WTC11 (cell line): Measurements from ENCODE around the gene HOXB5. TPM values are rescaled to one million over a fixed set of nuclear protein-coding genes. Genes with fewer than 3 reads are reported as not detected.

Source experiments
- ATAC-seq: fragments of 200-7000 bp; cut with Tn5 transposase; 2 replicates; pipeline ENCODE4 v1.10.0; 2021; ENCODE audit warnings: mild to moderate bottlenecking, moderate library complexity
- CTCF ChIA-PET: fragments of 300-600 bp; sonication (Branson Sonifier 250); formaldehyde crosslinking; loops from one replicate; lab custom pipeline; 2021; ENCODE audit warnings: antibody characterized with exemption; lab: Charles Lee
- POLR2A ChIA-PET: fragments of 350-600 bp; sonication (Branson Sonifier 250); formaldehyde crosslinking; loops from one replicate; lab custom pipeline; 2021; ENCODE audit warnings: antibody characterized with exemption; lab: Charles Lee
- DNase-seq: peaks from one replicate; pipeline ENCODE4 v3.0.0; 2021; ENCODE audit warnings: low spot score
- H3K27ac Mint-ChIP-seq: 2 replicates; pipeline ENCODE4 v1.8.0; 2021; ENCODE audit warnings: mixed read lengths
- H3K27me3 Mint-ChIP-seq: 2 replicates; pipeline ENCODE4 v1.8.0; 2021; ENCODE audit warnings: low read depth, mild to moderate bottlenecking, moderate library complexity, mixed read lengths
- H3K36me3 Mint-ChIP-seq: 2 replicates; pipeline ENCODE4 v1.8.0; 2021; ENCODE audit warnings: mixed read lengths
- H3K4me1 Mint-ChIP-seq: 2 replicates; pipeline ENCODE4 v1.8.0; 2022; ENCODE audit warnings: mixed read lengths
- H3K4me3 Mint-ChIP-seq: 2 replicates; pipeline ENCODE4 v1.8.0; 2021; ENCODE audit warnings: mild to moderate bottlenecking, moderate library complexity, mixed read lengths
- H3K9me3 Mint-ChIP-seq: 2 replicates; pipeline ENCODE4 v1.8.0; 2021; ENCODE audit warnings: mixed read lengths
- CBFB ChIP-seq: sonication (generic); formaldehyde crosslinking; IDR thresholded peaks from 2 replicates; pipeline ENCODE4 v1.8.1; 2022; ENCODE audit warnings: mild to moderate bottlenecking, low read depth, missing genetic modification reagents
- CREM ChIP-seq: sonication (generic); formaldehyde crosslinking; IDR thresholded peaks from 2 replicates; pipeline ENCODE4 v1.8.1; 2022; ENCODE audit warnings: mild to moderate bottlenecking, missing genetic modification reagents, moderate library complexity
- CTCF ChIP-seq: fragments of 200-600 bp; IDR thresholded peaks from 2 replicates; pipeline ENCODE4 v1.8.0; 2022; ENCODE audit warnings: antibody characterized with exemption
- EMX1 ChIP-seq: fragments of 250-450 bp; sonication (Bioruptor Pico); IDR thresholded peaks from 2 replicates; pipeline ENCODE4 v1.8.0; 2021; ENCODE audit warnings: mild to moderate bottlenecking
- FOXP4 ChIP-seq: sonication (generic); formaldehyde crosslinking; IDR thresholded peaks from 2 replicates; pipeline ENCODE4 v1.8.0; 2022; ENCODE audit warnings: mild to moderate bottlenecking, missing genetic modification reagents
- GRHL2 ChIP-seq: fragments of 250-450 bp; sonication (Bioruptor Pico); IDR thresholded peaks from 2 replicates; pipeline ENCODE4 v1.8.0; 2022; ENCODE audit warnings: mild to moderate bottlenecking, moderate library complexity; ENCODE audit not compliant: insufficient replicate concordance, severe bottlenecking
- NFATC4 ChIP-seq: fragments of 250-450 bp; sonication (Bioruptor Pico); IDR thresholded peaks from 2 replicates; pipeline ENCODE4 v1.9.0; 2021; ENCODE audit warnings: mild to moderate bottlenecking
- NFYB ChIP-seq: sonication (generic); formaldehyde crosslinking; conservative IDR thresholded peaks from 2 replicates; pipeline ENCODE4 v1.8.0; 2022; ENCODE audit warnings: low read depth, missing genetic modification reagents
- SMAD3 ChIP-seq: sonication (generic); formaldehyde crosslinking; IDR thresholded peaks from 2 replicates; pipeline ENCODE4 v1.8.0; 2022; ENCODE audit warnings: missing genetic modification reagents, mild to moderate bottlenecking, borderline replicate concordance
- ZNF138 ChIP-seq: sonication (generic); formaldehyde crosslinking; conservative IDR thresholded peaks from 2 replicates; pipeline ENCODE4 v1.8.1; 2022; ENCODE audit warnings: mild to moderate bottlenecking, moderate library complexity, missing genetic modification reagents
- ZNF219 ChIP-seq: sonication (generic); formaldehyde crosslinking; IDR thresholded peaks from 2 replicates; pipeline ENCODE4 v1.8.0; 2023; ENCODE audit warnings: missing genetic modification reagents, mild to moderate bottlenecking, borderline replicate concordance
- ZNF232 ChIP-seq: sonication (generic); formaldehyde crosslinking; IDR thresholded peaks from 2 replicates; pipeline ENCODE4 v1.8.0; 2022; ENCODE audit warnings: mild to moderate bottlenecking, missing genetic modification reagents
- ZNF263 ChIP-seq: sonication (generic); formaldehyde crosslinking; IDR thresholded peaks from 2 replicates; pipeline ENCODE4 v1.8.1; 2022; ENCODE audit warnings: low read depth, mild to moderate bottlenecking, moderate library complexity, missing genetic modification reagents
- ZNF423 ChIP-seq: fragments of 250-450 bp; sonication (Bioruptor Pico); IDR thresholded peaks from 2 replicates; pipeline ENCODE4 v2.1.2; 2022; ENCODE audit warnings: mild to moderate bottlenecking, moderate library complexity
- ZNF671 ChIP-seq: fragments of 250-450 bp; sonication (Bioruptor Pico); IDR thresholded peaks from 2 replicates; pipeline ENCODE4 v1.8.0; 2021; ENCODE audit warnings: mild to moderate bottlenecking
- total RNA-seq: library from RNA; stranded (reverse); gene quantifications from 3 replicates; pipeline ENCODE4 v1.2.3, GENCODE V29; 2021
- TF ChIP-seq, protein P1 (sequence below): sonication (generic); formaldehyde crosslinking; IDR thresholded peaks from 2 replicates; pipeline ENCODE4 v1.8.1; 2022; ENCODE audit warnings: mild to moderate bottlenecking, missing genetic modification reagents, moderate library complexity, borderline replicate concordance
- TF ChIP-seq, protein P2 (sequence below): sonication (generic); formaldehyde crosslinking; IDR thresholded peaks from 2 replicates; pipeline ENCODE4 v1.8.0; 2023; ENCODE audit warnings: mild to moderate bottlenecking, missing genetic modification reagents
- TF ChIP-seq, protein P3 (sequence below): sonication (generic); formaldehyde crosslinking; IDR thresholded peaks from 2 replicates; pipeline ENCODE4 v1.8.1; 2023; ENCODE audit warnings: mild to moderate bottlenecking, missing genetic modification reagents, borderline replicate concordance
- TF ChIP-seq, protein P4 (sequence below): sonication (generic); formaldehyde crosslinking; IDR thresholded peaks from 2 replicates; pipeline ENCODE4 v1.8.1; 2022; ENCODE audit warnings: missing genetic modification reagents, borderline replicate concordance

HOXB5 gene
- total RNA-seq, 1 experiment from 2014 or later: not detected

- CTCF ChIA-PET: interaction anchor here (0.9 to 2.7 kb wide), 7 partner anchors 10 to 87 kb away, joined by 3 to 11 read pairs (median 3); no protein-coding TSS in a partner anchor
- Mint-ChIP-seq H3K36me3 (no peaks in the 10 kb centered on the region), H3K9me3 (no peaks in the 10 kb centered on the region), H3K4me3 (peak overlapping the region; percentile 52), H3K4me1 (peaks cover 67% of the 10 kb centered on the region), H3K27ac (no peak overlapping the region), H3K27me3 (peaks cover 100% of the 10 kb centered on the region; the same call in 1 of the 2 replicates)
- TF ChIP-seq ZNF138 (CRISPR knock-in tag): no peak
- TF ChIP-seq, protein P1, sequence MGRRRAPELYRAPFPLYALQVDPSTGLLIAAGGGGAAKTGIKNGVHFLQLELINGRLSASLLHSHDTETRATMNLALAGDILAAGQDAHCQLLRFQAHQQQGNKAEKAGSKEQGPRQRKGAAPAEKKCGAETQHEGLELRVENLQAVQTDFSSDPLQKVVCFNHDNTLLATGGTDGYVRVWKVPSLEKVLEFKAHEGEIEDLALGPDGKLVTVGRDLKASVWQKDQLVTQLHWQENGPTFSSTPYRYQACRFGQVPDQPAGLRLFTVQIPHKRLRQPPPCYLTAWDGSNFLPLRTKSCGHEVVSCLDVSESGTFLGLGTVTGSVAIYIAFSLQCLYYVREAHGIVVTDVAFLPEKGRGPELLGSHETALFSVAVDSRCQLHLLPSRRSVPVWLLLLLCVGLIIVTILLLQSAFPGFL: no peak
- no peak for TF ChIP-seq CBFB
- TF ChIP-seq, protein P2, sequence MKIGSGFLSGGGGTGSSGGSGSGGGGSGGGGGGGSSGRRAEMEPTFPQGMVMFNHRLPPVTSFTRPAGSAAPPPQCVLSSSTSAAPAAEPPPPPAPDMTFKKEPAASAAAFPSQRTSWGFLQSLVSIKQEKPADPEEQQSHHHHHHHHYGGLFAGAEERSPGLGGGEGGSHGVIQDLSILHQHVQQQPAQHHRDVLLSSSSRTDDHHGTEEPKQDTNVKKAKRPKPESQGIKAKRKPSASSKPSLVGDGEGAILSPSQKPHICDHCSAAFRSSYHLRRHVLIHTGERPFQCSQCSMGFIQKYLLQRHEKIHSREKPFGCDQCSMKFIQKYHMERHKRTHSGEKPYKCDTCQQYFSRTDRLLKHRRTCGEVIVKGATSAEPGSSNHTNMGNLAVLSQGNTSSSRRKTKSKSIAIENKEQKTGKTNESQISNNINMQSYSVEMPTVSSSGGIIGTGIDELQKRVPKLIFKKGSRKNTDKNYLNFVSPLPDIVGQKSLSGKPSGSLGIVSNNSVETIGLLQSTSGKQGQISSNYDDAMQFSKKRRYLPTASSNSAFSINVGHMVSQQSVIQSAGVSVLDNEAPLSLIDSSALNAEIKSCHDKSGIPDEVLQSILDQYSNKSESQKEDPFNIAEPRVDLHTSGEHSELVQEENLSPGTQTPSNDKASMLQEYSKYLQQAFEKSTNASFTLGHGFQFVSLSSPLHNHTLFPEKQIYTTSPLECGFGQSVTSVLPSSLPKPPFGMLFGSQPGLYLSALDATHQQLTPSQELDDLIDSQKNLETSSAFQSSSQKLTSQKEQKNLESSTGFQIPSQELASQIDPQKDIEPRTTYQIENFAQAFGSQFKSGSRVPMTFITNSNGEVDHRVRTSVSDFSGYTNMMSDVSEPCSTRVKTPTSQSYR (CRISPR knock-in tag): no peak
- TF ChIP-seq, protein P3, sequence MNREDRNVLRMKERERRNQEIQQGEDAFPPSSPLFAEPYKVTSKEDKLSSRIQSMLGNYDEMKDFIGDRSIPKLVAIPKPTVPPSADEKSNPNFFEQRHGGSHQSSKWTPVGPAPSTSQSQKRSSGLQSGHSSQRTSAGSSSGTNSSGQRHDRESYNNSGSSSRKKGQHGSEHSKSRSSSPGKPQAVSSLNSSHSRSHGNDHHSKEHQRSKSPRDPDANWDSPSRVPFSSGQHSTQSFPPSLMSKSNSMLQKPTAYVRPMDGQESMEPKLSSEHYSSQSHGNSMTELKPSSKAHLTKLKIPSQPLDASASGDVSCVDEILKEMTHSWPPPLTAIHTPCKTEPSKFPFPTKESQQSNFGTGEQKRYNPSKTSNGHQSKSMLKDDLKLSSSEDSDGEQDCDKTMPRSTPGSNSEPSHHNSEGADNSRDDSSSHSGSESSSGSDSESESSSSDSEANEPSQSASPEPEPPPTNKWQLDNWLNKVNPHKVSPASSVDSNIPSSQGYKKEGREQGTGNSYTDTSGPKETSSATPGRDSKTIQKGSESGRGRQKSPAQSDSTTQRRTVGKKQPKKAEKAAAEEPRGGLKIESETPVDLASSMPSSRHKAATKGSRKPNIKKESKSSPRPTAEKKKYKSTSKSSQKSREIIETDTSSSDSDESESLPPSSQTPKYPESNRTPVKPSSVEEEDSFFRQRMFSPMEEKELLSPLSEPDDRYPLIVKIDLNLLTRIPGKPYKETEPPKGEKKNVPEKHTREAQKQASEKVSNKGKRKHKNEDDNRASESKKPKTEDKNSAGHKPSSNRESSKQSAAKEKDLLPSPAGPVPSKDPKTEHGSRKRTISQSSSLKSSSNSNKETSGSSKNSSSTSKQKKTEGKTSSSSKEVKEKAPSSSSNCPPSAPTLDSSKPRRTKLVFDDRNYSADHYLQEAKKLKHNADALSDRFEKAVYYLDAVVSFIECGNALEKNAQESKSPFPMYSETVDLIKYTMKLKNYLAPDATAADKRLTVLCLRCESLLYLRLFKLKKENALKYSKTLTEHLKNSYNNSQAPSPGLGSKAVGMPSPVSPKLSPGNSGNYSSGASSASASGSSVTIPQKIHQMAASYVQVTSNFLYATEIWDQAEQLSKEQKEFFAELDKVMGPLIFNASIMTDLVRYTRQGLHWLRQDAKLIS (CRISPR knock-in tag): no peak
- peak; percentile 28; the same call in 1 of the 2 replicates for TF ChIP-seq ZNF423 (CRISPR knock-in tag)
- TF ChIP-seq, protein P4, sequence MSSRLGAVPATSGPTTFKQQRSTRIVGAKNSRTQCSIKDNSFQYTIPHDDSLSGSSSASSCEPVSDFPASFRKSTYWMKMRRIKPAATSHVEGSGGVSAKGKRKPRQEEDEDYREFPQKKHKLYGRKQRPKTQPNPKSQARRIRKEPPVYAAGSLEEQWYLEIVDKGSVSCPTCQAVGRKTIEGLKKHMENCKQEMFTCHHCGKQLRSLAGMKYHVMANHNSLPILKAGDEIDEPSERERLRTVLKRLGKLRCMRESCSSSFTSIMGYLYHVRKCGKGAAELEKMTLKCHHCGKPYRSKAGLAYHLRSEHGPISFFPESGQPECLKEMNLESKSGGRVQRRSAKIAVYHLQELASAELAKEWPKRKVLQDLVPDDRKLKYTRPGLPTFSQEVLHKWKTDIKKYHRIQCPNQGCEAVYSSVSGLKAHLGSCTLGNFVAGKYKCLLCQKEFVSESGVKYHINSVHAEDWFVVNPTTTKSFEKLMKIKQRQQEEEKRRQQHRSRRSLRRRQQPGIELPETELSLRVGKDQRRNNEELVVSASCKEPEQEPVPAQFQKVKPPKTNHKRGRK (CRISPR knock-in tag): no peak
- no peak for TF ChIP-seq NFATC4 (CRISPR knock-in tag)
- no peak for TF ChIP-seq GRHL2 (CRISPR knock-in tag)
- no peak for TF ChIP-seq ZNF232 (CRISPR knock-in tag)
- peak; percentile 53; the same call in 1 of the 2 replicates for TF ChIP-seq CTCF
- TF ChIP-seq ZNF671 (CRISPR knock-in tag): no peak
- POLR2A ChIA-PET: interaction anchor here (0.6 kb wide), 1 partner anchor 20 kb away, joined by 4 read pairs; no protein-coding TSS in a partner anchor
- peak; percentile 32; the same call in 1 of the 2 replicates for ATAC-seq
- DNase-seq: no peak
Observed at GRCh38 chr17:48549914-48550501, 43.6 kb downstream of the HOXB5 start.

DNA sequence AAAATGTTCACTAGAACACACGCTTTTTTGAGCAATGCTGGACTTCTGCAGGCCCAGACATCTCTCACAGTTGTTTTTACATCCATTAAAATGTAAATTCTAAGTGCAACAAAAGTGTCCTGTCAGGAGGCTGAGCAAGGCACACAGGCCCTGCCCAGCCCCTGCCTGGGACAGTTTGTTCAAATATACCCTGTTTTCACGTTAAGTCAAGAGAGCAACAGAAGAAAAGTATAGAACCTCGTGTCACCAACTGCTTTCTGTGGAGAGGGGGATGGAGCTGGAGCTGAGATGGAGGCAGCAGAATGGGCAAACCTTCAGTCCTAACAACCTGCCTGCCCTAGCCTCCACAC, 44.3 kb downstream of the HOXB5 start:
- ChIA-PET CTCF (interaction anchor here (0.9 to 1.8 kb wide), 4 partner anchors 9 to 71 kb away, joined by 3 to 5 read pairs (median 3); no protein-coding TSS in a partner anchor), POLR2A (interaction anchor here (0.6 kb wide), 1 partner anchor 21 kb away, joined by 4 read pairs; no protein-coding TSS in a partner anchor)
- Mint-ChIP-seq H3K4me1 (peaks cover 65% of the 10 kb centered on the region), H3K4me3 (no peak overlapping the region), H3K27me3 (peaks cover 100% of the 10 kb centered on the region; the same call in 1 of the 2 replicates), H3K9me3 (no peaks in the 10 kb centered on the region), H3K36me3 (no peaks in the 10 kb centered on the region), H3K27ac (no peak overlapping the region)
- no peak for DNase-seq
- ATAC-seq: no peak
- TF ChIP-seq ZNF263 (CRISPR knock-in tag) (no peak), CREM (CRISPR knock-in tag) (no peak), FOXP4 (no peak), NFYB (CRISPR knock-in tag) (no peak), SMAD3 (no peak), EMX1 (no peak), ZNF219 (CRISPR knock-in tag) (no peak)
- TF ChIP-seq, protein P4 (CRISPR knock-in tag): no peak
